Measurements from ENCODE around the gene SLC25A38. TPM values are rescaled to one million over a fixed set of nuclear protein-coding genes. Genes with fewer than 3 reads are reported as not detected.
"Not testable (repeated sequence)": the region's sequence is repeated elsewhere in the genome, so short reads cannot be mapped to it uniquely, and the experiment has no call there.

SLC25A38 gene
- total RNA-seq, 1 donor from 2014 or later: 20.6 TPM

DNA sequence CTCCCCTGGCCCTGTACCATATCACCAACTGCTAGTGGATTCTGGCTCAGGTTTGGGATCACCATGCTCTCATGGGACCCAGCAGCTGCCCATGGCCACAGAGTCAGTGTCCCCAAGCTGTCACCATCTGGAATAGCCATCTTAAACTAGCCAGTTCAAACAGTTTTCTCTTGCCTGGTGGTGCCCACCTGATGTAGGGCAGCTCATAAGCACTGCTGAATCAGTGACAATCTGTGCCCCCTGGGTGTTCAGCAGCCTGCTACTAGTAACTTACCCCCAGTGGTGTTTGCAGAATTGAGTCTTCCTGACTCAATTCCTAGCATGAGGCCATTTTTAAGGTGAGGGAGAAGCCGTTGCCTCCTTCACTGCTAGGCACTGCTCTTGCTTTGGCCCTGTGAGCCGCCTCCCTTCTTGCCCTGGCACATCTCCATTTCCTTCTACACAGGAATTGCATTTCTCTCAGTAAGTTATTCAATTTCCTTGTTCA lies 31.3 kb downstream of the SLC25A38 start:
- peaks cover 0 to 47% of the 10 kb centered on the region in 2 donors for H3K36me3 ChIP-seq
- no peaks in the 10 kb centered on the region for H3K27me3 ChIP-seq
- peaks cover 10% of the 10 kb centered on the region for H3K4me1 ChIP-seq
- intact Hi-C loops (cut with DNase I): no loop called here
- no peaks in the 10 kb centered on the region for H3K9me3 ChIP-seq
- no peak overlapping the region for H3K27ac ChIP-seq
- TF ChIP-seq, protein P1, sequence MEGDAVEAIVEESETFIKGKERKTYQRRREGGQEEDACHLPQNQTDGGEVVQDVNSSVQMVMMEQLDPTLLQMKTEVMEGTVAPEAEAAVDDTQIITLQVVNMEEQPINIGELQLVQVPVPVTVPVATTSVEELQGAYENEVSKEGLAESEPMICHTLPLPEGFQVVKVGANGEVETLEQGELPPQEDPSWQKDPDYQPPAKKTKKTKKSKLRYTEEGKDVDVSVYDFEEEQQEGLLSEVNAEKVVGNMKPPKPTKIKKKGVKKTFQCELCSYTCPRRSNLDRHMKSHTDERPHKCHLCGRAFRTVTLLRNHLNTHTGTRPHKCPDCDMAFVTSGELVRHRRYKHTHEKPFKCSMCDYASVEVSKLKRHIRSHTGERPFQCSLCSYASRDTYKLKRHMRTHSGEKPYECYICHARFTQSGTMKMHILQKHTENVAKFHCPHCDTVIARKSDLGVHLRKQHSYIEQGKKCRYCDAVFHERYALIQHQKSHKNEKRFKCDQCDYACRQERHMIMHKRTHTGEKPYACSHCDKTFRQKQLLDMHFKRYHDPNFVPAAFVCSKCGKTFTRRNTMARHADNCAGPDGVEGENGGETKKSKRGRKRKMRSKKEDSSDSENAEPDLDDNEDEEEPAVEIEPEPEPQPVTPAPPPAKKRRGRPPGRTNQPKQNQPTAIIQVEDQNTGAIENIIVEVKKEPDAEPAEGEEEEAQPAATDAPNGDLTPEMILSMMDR (IDR thresholded peaks at IDR 0.05): no peak
- TF ChIP-seq POLR2A (IDR thresholded peaks at IDR 0.05): no peak
- TF ChIP-seq POLR2AphosphoS5 (IDR thresholded peaks at IDR 0.05; ENCODE audit: insufficient read depth in 1 of 2, low read depth in 1 of 2): no peak
- no peak for DNase-seq (ENCODE audit: extremely low spot score in 2 of 2)
- H3K4me3 ChIP-seq: no peak overlapping the region

DNA sequence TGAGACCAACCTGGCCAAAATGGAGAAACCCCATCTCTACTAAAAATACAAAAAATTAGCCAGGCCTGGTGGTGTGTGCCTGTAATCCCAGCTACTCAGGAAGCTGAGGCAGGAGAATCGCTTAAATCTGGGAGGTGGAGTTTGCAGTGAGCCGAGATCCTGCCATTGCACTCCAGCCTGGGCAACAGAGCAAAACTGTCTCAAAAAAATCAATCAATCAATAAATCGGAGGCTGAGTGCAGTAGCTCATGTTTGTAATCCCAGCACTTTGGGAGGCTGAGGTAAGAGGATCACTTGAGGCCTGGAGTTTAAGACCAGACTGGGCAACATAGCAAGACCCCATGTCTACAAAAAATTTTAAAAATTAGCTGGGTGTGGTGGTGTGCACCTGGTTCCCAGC lies 32.1 kb downstream of the SLC25A38 start:
- H3K27ac ChIP-seq; H3K27me3 ChIP-seq; intact Hi-C loops (cut with DNase I); DNase-seq (ENCODE audit: extremely low spot score in 2 of 2); H3K4me1 ChIP-seq; H3K4me3 ChIP-seq; H3K9me3 ChIP-seq: not testable (repeated sequence)
- H3K36me3 ChIP-seq: peaks cover 0 to 40% of the 10 kb centered on the region in 2 donors

DNA sequence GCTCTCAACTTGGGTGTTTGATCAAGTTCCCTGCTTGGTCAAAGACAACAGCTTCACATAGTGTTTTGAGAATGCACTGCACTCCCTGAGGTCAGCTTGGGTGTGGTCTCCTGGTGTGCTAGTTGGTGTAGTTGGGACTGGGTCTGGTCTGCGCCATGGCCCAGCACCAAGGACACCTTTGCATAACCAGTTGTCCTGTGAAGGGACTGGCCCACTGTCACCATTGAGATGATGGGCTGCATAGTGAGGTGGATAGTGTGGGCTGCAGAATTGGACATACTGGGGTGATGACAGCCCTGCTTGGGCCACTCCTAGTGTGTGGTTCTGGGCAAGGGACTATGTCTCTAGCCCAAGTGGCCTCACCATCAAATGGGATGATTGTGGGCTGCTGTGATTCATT lies 32.8 kb downstream of the SLC25A38 start:
- H3K4me3 ChIP-seq: no peak overlapping the region
- H3K9me3 ChIP-seq: no peaks in the 10 kb centered on the region
- no peak overlapping the region for H3K27ac ChIP-seq
- H3K27me3 ChIP-seq: no peaks in the 10 kb centered on the region
- H3K36me3 ChIP-seq: peaks cover 0 to 33% of the 10 kb centered on the region in 2 donors
- no peak for DNase-seq (ENCODE audit: extremely low spot score in 2 of 2)
- intact Hi-C loops (cut with DNase I): no loop called here
- TF ChIP-seq POLR2AphosphoS5 (IDR thresholded peaks at IDR 0.05; ENCODE audit: insufficient read depth in 1 of 2, low read depth in 1 of 2) (no peak), POLR2A (IDR thresholded peaks at IDR 0.05) (no peak)
- TF ChIP-seq, protein P1 (IDR thresholded peaks at IDR 0.05): no peak
- H3K4me1 ChIP-seq: peaks cover 5% of the 10 kb centered on the region

DNA sequence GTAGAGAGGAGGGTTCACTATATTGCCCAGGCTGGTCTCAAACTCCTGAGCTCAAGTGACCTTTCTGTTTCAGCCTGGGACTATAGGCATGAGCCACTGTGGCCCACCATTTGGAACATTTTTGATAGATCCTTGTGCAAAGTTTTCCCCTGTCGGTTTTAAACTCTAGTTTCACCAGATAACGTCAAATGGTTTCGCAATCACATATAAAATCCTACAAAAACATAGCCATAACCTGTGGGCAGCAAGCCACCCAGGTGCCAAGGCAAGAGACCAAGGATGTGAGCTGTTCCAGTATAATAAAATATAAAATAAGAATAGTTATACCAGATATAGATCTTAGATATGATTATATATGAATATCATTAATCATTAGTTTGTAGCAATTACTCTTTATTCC lies 33.8 kb downstream of the SLC25A38 start:
- H3K27me3 ChIP-seq; H3K4me3 ChIP-seq; DNase-seq (ENCODE audit: extremely low spot score in 2 of 2); H3K9me3 ChIP-seq; H3K4me1 ChIP-seq; intact Hi-C loops (cut with DNase I); H3K27ac ChIP-seq: not testable (repeated sequence)
- peaks cover 0 to 23% of the 10 kb centered on the region in 2 donors for H3K36me3 ChIP-seq

DNA sequence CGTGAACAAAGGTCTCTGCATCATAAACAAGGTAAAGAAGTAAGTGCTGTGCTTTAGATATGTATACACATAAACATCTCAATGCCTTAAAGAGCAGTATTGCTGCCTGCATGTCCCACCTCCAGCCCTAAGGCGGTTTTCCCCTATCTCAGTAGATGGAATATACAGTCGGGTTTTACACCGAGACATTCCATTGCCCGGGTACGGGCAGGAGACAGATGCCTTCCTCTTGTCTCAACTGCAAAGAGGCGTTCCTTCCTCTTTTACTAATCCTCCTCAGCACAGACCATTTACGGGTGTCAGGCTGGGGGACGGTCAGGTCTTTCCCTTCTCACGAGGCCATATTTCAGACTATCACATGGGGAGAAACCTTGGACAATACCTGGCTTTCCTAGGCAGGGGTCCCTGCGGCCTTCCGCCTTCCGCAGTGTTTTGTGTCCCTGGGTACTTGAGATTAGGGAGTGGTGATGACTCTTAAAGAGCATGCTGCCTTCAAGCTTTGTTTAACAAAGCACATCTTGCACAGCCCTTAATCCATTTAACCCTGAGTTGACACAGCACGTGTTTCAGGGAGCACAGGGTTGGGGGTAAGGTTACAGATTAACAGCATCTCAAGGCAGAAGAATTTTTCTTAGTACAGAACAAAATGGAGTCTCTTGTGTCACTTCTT lies 35.5 kb downstream of the SLC25A38 start:
- H3K27ac ChIP-seq; H3K27me3 ChIP-seq; H3K4me1 ChIP-seq; intact Hi-C loops (cut with DNase I); H3K9me3 ChIP-seq; H3K36me3 ChIP-seq; DNase-seq (ENCODE audit: extremely low spot score in 2 of 2); H3K4me3 ChIP-seq: not testable (repeated sequence)

DNA sequence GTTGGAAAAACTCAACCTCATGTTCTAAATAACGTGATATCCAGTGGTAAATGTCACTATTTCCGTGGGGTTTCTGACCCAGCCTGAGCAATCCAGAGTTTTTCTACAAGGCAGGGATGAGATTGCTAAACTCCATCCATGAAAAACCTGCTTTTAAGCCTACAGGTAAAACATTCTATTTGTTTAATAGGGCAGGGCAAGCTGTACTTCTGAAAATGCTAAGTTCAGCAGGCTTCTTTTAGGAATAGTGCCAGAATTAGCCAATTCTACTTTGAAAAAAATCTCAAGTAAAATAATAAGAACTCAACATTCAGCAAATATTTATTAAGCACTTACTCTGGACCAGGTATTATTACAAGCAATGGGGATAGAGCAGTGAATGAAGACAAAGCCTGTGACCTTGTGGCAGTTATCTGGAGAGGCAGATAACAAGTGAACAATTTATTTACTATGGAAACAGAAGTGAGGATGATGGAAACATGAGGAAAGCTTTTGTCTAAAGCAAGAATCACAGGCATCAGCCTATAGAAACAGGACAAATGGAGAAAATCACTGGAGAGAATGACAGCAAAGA lies 36.7 kb downstream of the SLC25A38 start:
- no peaks in the 10 kb centered on the region for H3K27me3 ChIP-seq
- H3K36me3 ChIP-seq: no peaks in the 10 kb centered on the region
- no peak overlapping the region for H3K4me3 ChIP-seq
- no peak for DNase-seq (ENCODE audit: extremely low spot score in 2 of 2)
- intact Hi-C loops (cut with DNase I): no loop called here
- peaks cover 5% of the 10 kb centered on the region for H3K4me1 ChIP-seq
- no peaks in the 10 kb centered on the region for H3K9me3 ChIP-seq
- TF ChIP-seq POLR2AphosphoS5 (IDR thresholded peaks at IDR 0.05; ENCODE audit: insufficient read depth in 1 of 2, low read depth in 1 of 2) (no peak), POLR2A (IDR thresholded peaks at IDR 0.05) (no peak)
- TF ChIP-seq, protein P1 (IDR thresholded peaks at IDR 0.05): no peak
- no peak overlapping the region for H3K27ac ChIP-seq

Data from vagina (tissue), 2 donors.